ENCODE results near the gene BAG3.

BAG3 gene

DNA sequence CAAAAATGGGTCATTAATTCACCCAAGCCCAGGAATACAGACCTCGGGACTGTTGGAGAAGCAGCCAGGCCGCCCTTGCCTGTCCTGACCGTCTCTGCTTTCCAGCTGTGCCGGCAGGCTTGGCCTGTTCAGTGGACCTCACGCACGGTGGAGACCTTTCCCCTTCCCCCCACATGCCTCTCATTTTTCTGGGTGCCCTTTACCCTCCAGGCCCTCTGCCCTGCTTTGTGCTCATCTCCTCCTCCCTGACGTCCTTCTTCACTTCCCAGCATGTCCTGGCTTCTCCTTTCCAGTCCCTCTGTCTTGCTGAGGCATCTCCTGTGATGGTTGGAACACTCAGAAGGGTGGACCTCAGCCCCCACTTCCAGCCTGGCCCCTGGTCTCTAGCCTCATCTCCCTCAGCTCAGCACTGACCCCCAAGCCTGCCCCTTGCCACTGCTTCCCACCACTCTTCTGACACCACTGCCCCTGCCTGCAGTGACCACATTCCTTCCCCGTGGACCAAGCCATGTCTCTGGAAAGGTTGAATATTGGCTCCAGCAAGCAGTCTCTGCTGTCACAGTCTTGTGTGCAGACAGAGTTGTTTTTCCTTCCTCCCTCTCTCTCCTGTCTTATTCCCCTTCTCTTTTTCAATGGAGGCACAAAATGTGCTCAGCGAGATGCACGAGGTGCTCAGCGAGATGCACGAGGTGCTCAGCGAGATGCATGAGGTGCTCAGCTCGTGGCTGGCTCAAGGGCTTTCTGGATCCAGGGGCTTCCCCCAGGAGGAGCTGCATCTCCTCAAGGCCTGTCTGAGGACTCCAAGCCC is 14.9 kb downstream of the BAG3 start:
- Histone ChIP-seq H4K8ac (ENCODE audit: low read length) (peak overlapping the region; percentile 62), H3K4me3 (ENCODE audit: insufficient read depth in 1 of 2, low read depth in 1 of 2, low read length in 2 of 2) (no peak overlapping the region), H2BK15ac (ENCODE audit: low read depth, poor library complexity, severe bottlenecking) (peak overlapping the region; percentile 15), H3K4me2 (ENCODE audit: low read length, poor library complexity, severe bottlenecking) (no peak overlapping the region), H3K18ac (ENCODE audit: low read depth in 1 of 2, low read length in 2 of 2) (peak overlapping the region; percentile 67 to 81), H3K9me3 (ENCODE audit: control insufficient read depth, low read length) (no peaks in the 10 kb centered on the region), H2AFZ (ENCODE audit: low read depth, low read length) (no peak overlapping the region), H3K36me3 (ENCODE audit: control insufficient read depth in 1 of 2, insufficient read depth in 2 of 2, low read depth in 1 of 2, low read length in 2 of 2) (peaks cover 17 to 18% of the 10 kb centered on the region in 2 experiments), H3K4ac (ENCODE audit: low read depth in 1 of 2, low read length in 2 of 2) (peak overlapping the region; percentile 9 to 15), H2BK12ac (ENCODE audit: low read length in 2 of 2) (peak overlapping the region; percentile 76 to 85), H3K9ac (ENCODE audit: low read length) (peak overlapping the region; percentile 36), H3K14ac (ENCODE audit: low read length in 2 of 2) (peak overlapping the region in 1 of 2 experiments; percentile 58), H3K27me3 (ENCODE audit: control insufficient read depth in 1 of 2, insufficient read depth in 1 of 2, low read length in 2 of 2) (no peaks in the 10 kb centered on the region), H3K4me1 (ENCODE audit: control insufficient read depth, insufficient read depth, low read depth, low read length) (peaks cover 56% of the 10 kb centered on the region), H2AK5ac (ENCODE audit: low read length, severe bottlenecking) (peak overlapping the region; percentile 92), H3K79me1 (replicated peaks; ENCODE audit: low read length, poor library complexity, severe bottlenecking) (peaks cover 4% of the 10 kb centered on the region), H3K23ac (ENCODE audit: low read length in 2 of 2) (peak overlapping the region in 1 of 2 experiments; percentile 40), H2BK5ac (ENCODE audit: low read depth, low read length, poor library complexity, severe bottlenecking) (peak overlapping the region; percentile 32), H2BK120ac (ENCODE audit: low read depth, low read length) (peak overlapping the region; percentile 2), H3K27ac (ENCODE audit: low read length, poor library complexity, severe bottlenecking) (peak overlapping the region; percentile 27), H4K91ac (ENCODE audit: low read length) (peak overlapping the region; percentile 89)
- DNase-seq = peak; percentile 74
- 49% methylated on average over 14 of the region's 14 CpGs for WGBS

DNA sequence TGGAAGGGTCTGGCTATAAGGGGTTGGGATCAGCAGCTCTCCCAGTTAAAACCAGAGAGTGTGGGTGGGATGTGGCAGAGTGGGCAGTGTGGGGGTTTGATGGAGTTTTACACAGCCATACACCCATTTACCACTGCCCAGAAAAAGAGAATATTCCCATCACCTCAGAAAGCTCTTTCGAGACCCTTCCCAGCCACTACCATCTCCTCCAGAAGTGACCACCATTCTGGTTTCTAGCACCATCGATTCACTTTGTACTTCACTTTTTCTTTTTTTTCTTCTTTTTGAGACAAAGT is 15.5 kb downstream of the BAG3 start:
- Histone ChIP-seq H3K9me3 (ENCODE audit: control insufficient read depth, low read length) (no peaks in the 10 kb centered on the region), H3K79me1 (replicated peaks; ENCODE audit: low read length, poor library complexity, severe bottlenecking) (peaks cover 4% of the 10 kb centered on the region), H4K8ac (ENCODE audit: low read length) (no peak overlapping the region), H3K27ac (ENCODE audit: low read length, poor library complexity, severe bottlenecking) (peak overlapping the region; percentile 27), H3K23ac (ENCODE audit: low read length in 2 of 2) (peak overlapping the region in 1 of 2 experiments; percentile 40), H3K14ac (ENCODE audit: low read length in 2 of 2) (no peak overlapping the region), H3K27me3 (ENCODE audit: control insufficient read depth in 1 of 2, insufficient read depth in 1 of 2, low read length in 2 of 2) (no peaks in the 10 kb centered on the region), H2BK120ac (ENCODE audit: low read depth, low read length) (no peak overlapping the region), H3K4ac (ENCODE audit: low read depth in 1 of 2, low read length in 2 of 2) (no peak overlapping the region), H3K9ac (ENCODE audit: low read length) (peak overlapping the region; percentile 76), H3K4me2 (ENCODE audit: low read length, poor library complexity, severe bottlenecking) (peak overlapping the region; percentile 44), H2AK5ac (ENCODE audit: low read length, severe bottlenecking) (peak overlapping the region; percentile 92), H4K91ac (ENCODE audit: low read length) (peak overlapping the region; percentile 89), H3K18ac (ENCODE audit: low read depth in 1 of 2, low read length in 2 of 2) (peak overlapping the region; percentile 67 to 81), H2BK12ac (ENCODE audit: low read length in 2 of 2) (peak overlapping the region; percentile 76 to 85), H2BK15ac (ENCODE audit: low read depth, poor library complexity, severe bottlenecking) (peak overlapping the region; percentile 15), H3K36me3 (ENCODE audit: control insufficient read depth in 1 of 2, insufficient read depth in 2 of 2, low read depth in 1 of 2, low read length in 2 of 2) (peaks cover 21 to 23% of the 10 kb centered on the region in 2 experiments), H3K4me1 (ENCODE audit: control insufficient read depth, insufficient read depth, low read depth, low read length) (peaks cover 57% of the 10 kb centered on the region), H2AFZ (ENCODE audit: low read depth, low read length) (no peak overlapping the region), H2BK5ac (ENCODE audit: low read depth, low read length, poor library complexity, severe bottlenecking) (no peak overlapping the region), H3K4me3 (ENCODE audit: insufficient read depth in 1 of 2, low read depth in 1 of 2, low read length in 2 of 2) (no peak overlapping the region)
- 97% methylated on average over 2 of the region's 2 CpGs for WGBS
- DNase-seq = no peak

DNA sequence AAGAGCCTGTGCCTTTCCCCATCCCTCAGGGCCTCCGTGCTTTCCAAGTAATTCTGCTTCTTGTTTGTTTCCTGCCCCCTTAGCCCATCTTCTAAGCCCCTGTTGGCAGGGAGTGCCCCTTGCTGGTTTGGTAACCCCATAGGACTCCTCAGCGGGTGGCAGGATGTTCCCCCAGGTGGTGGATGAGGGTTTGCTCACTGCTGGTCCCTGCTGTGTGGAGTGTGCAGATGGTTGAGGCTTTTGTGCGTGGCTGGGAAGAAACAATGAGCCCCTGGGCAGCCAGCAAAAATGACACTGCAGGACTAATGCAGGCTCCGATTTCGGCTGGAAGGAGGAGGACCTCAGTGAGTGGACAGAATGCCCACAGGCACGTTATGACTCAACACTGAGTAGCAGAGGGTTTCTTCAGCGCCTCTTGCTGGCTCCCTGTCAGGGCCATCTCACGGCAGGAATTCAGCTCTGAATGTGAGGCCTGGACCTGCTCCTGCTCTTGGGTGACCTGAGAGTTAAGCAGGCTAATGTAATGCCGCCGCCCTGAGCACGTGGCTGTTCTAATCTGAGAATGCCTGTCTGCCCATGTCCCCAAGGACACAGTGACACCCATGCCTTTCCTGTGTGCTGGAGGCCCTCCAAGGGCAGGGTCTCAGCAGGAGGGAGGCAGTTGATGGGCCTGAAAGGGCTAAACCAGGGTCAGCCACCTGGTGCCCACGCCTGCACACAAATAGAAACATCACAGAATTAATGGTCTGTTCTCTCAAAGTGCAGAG is 16.6 kb downstream of the BAG3 start:
- Histone ChIP-seq H3K9me3 (ENCODE audit: control insufficient read depth, low read length) (no peaks in the 10 kb centered on the region), H4K91ac (ENCODE audit: low read length) (peak overlapping the region; percentile 29), H3K27ac (ENCODE audit: low read length, poor library complexity, severe bottlenecking) (peak overlapping the region; percentile 82), H2BK12ac (ENCODE audit: low read length in 2 of 2) (peak overlapping the region in 1 of 2 experiments; percentile 84), H3K36me3 (ENCODE audit: control insufficient read depth in 1 of 2, insufficient read depth in 2 of 2, low read depth in 1 of 2, low read length in 2 of 2) (peaks cover 29 to 32% of the 10 kb centered on the region in 2 experiments), H3K27me3 (ENCODE audit: control insufficient read depth in 1 of 2, insufficient read depth in 1 of 2, low read length in 2 of 2) (no peaks in the 10 kb centered on the region), H2BK15ac (ENCODE audit: low read depth, poor library complexity, severe bottlenecking) (no peak overlapping the region), H3K18ac (ENCODE audit: low read depth in 1 of 2, low read length in 2 of 2) (peak overlapping the region; percentile 31 to 92), H3K4me2 (ENCODE audit: low read length, poor library complexity, severe bottlenecking) (peak overlapping the region; percentile 24), H3K4ac (ENCODE audit: low read depth in 1 of 2, low read length in 2 of 2) (peak overlapping the region in 1 of 2 experiments; percentile 20), H3K9ac (ENCODE audit: low read length) (peak overlapping the region; percentile 76), H3K79me1 (replicated peaks; ENCODE audit: low read length, poor library complexity, severe bottlenecking) (peaks cover 12% of the 10 kb centered on the region), H3K23ac (ENCODE audit: low read length in 2 of 2) (peak overlapping the region in 1 of 2 experiments; percentile 29), H3K4me1 (ENCODE audit: control insufficient read depth, insufficient read depth, low read depth, low read length) (peaks cover 59% of the 10 kb centered on the region), H2AK5ac (ENCODE audit: low read length, severe bottlenecking) (peak overlapping the region; percentile 81), H2BK5ac (ENCODE audit: low read depth, low read length, poor library complexity, severe bottlenecking) (peak overlapping the region; percentile 89), H4K8ac (ENCODE audit: low read length) (peak overlapping the region; percentile 85), H3K4me3 (ENCODE audit: insufficient read depth in 1 of 2, low read depth in 1 of 2, low read length in 2 of 2) (peak overlapping the region in 1 of 2 experiments; percentile 58), H2AFZ (ENCODE audit: low read depth, low read length) (no peak overlapping the region), H2BK120ac (ENCODE audit: low read depth, low read length) (no peak overlapping the region), H3K14ac (ENCODE audit: low read length in 2 of 2) (peak overlapping the region in 1 of 2 experiments; percentile 19)
- WGBS = 6% methylated on average over 12 of the region's 12 CpGs
- peak; percentile 96 for DNase-seq

DNA sequence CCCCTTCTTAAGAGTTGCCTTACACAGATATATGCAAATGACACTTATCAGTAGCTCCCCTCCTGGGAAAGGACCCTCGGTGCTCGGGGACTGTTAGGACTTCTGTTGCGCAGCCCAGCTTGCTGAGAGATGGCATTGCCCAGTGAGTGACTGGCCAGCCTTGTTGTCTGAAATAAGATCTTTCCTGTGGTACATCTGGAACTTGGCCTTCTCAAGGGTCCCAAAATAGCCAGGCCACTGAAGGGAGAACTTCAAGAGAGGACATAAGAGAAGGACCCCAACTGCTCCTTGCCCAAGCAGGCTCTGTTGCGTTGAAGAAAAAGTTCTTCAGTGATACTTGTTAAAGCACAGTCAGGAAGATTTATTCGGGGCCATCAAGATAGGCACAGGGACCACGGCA is 17.3 kb downstream of the BAG3 start:
- Histone ChIP-seq H3K23ac (ENCODE audit: low read length in 2 of 2) (no peak overlapping the region), H2BK120ac (ENCODE audit: low read depth, low read length) (no peak overlapping the region), H3K27ac (ENCODE audit: low read length, poor library complexity, severe bottlenecking) (peak overlapping the region; percentile 82), H3K4ac (ENCODE audit: low read depth in 1 of 2, low read length in 2 of 2) (no peak overlapping the region), H3K79me1 (replicated peaks; ENCODE audit: low read length, poor library complexity, severe bottlenecking) (peaks cover 12% of the 10 kb centered on the region), H3K4me3 (ENCODE audit: insufficient read depth in 1 of 2, low read depth in 1 of 2, low read length in 2 of 2) (peak overlapping the region in 1 of 2 experiments; percentile 22), H3K27me3 (ENCODE audit: control insufficient read depth in 1 of 2, insufficient read depth in 1 of 2, low read length in 2 of 2) (no peaks in the 10 kb centered on the region), H3K9me3 (ENCODE audit: control insufficient read depth, low read length) (no peaks in the 10 kb centered on the region), H4K8ac (ENCODE audit: low read length) (no peak overlapping the region), H2AK5ac (ENCODE audit: low read length, severe bottlenecking) (peak overlapping the region; percentile 51), H2BK15ac (ENCODE audit: low read depth, poor library complexity, severe bottlenecking) (no peak overlapping the region), H3K18ac (ENCODE audit: low read depth in 1 of 2, low read length in 2 of 2) (no peak overlapping the region), H2AFZ (ENCODE audit: low read depth, low read length) (no peak overlapping the region), H3K14ac (ENCODE audit: low read length in 2 of 2) (no peak overlapping the region), H4K91ac (ENCODE audit: low read length) (no peak overlapping the region), H2BK12ac (ENCODE audit: low read length in 2 of 2) (peak overlapping the region in 1 of 2 experiments; percentile 15), H3K9ac (ENCODE audit: low read length) (peak overlapping the region; percentile 66), H3K4me1 (ENCODE audit: control insufficient read depth, insufficient read depth, low read depth, low read length) (peaks cover 61% of the 10 kb centered on the region), H2BK5ac (ENCODE audit: low read depth, low read length, poor library complexity, severe bottlenecking) (no peak overlapping the region), H3K4me2 (ENCODE audit: low read length, poor library complexity, severe bottlenecking) (no peak overlapping the region), H3K36me3 (ENCODE audit: control insufficient read depth in 1 of 2, insufficient read depth in 2 of 2, low read depth in 1 of 2, low read length in 2 of 2) (peaks cover 35 to 36% of the 10 kb centered on the region in 2 experiments)
- no peak for DNase-seq
- WGBS = 80% methylated on average over 6 of the region's 6 CpGs

All from mesenchymal stem cell (in vitro differentiated cells and primary cell).